Activated CD4-positive, alpha-beta T cell treated with anti-CD3 and anti-CD28 coated beads for 48 hours (primary cell): ENCODE measurements around the gene PLPP3.
A peak's percentile ranks its signal among the peaks of the same experiment; 100 is the strongest.
"Not testable (repeated sequence)": the region's sequence is repeated elsewhere in the genome, so short reads cannot be mapped to it uniquely, and the experiment has no call there.

Source experiments
- DNase-seq: peaks from one replicate; pipeline ENCODE4 v3.0.0-alpha.2; 2020

Gene PLPP3

DNA sequence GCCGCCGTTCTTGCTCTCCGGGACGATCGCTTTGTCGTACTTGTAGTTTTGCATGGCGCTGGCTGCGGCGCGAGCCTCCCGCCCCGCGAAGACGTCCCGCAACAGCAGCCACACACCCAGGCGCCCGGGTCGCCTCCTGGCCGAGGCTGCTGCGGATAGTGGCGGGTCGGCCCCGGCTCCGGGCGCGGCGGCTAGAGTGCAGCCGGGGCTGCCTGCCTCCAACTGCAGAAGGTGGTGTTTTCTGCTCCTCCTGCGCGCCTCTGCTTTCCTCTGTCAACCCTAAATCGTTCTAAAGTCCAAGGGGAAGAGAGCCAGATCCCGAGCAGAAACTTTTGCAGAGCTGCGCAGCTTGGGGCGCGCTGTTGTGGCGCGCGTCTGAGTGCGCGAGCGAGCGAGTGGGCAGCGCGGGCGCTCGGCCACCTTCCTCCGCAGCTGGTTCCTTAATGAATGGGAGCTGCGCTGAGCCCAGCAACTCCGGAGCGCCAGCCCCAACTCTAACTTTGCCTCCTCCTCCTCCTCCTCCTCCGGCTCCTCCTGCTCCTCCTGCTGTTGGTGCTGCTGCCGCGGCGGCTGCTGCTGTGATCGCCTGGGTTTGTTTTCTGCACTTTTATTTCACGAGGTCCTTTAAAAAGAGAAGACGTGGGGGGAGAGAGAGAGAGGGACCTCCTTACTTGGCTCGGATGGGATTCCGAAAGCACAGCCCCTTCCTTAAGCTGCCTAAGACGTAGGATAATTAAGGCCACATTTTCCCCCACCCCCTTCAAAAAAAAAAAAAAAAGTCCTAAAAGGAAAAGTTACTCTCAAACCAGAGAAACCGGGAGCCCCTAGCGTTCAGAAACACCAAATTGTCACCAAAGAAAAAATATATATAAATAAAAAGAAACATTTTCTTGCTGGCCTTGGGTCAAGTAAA is at the start of gene PLPP3:
Gene PLPP3, minus strand, starts transcription at position 601 of the 913 bp plus-strand sequence. Its CDS starts 547 bp downstream, at position 54.
- DNase-seq = peak; percentile 18

DNA sequence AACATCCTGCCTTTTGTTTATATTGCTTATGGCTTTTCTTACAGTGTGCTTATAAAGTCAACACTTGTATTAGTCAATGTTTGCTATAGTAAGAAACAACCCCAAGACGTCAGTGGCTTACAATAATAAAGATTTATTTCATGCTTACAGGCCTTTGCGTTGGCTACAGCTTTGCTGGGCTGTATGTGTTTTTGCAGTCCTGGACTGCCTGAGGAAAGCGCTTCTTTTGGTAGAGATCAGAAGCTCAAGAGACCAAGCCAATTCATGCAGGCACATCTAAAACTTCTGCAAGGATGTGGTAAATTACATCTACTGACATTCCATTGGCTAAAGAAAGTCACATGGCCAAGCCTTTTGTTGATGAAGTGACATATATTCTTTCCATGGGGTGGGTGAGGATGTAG is 48.3 kb upstream of the PLPP3 start:
- DNase-seq = no peak

DNA sequence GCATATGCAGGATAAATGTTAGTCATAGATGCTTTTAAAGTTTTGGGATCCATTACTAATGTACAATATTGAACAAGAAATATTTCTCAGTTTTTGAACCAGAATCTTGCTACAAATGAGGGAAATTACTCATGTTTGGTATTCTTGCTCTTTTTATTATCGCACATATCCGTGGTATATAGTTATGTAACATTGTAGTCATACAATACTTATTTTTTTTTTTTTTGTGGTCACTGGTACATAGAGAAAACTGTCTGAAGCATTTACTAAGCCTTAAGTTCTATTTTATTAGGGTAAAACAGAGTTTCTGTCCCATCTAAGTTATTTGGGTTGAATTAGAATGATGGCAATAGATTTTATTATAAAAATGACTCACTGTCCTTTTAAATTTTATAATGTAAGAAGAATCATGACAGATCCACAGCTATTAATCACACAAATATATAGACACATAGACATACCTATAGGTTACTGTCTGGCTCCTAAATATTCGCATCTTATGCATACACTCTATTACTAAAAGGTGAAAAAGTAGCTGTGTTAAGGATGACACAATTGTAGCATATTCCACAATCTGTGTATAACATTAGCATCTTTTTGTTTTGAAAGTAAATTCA is 47.8 kb upstream of the PLPP3 start:
- no peak for DNase-seq

DNA sequence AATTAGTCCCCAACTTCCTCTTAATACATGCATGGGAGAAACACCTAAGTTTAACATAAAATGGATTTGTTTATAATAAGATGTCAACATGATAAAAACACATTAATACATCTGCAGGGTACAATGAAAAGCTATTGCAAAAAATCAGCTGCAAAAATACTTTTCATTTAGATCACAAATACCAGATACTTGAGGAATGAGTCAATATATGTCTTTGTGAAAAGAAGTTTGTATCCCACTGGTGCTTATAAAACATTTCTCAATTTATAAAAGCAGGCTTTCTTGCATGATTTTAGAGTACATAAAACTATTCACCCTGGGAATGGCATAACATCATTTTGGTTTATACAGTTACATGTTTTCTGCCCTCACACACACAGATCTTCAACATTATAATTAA is 47.2 kb upstream of the PLPP3 start:
- DNase-seq = no peak

GRCh38 chr1:56625819-56626440 is 46.6 kb upstream of the PLPP3 start:
- DNase-seq = no peak

DNA sequence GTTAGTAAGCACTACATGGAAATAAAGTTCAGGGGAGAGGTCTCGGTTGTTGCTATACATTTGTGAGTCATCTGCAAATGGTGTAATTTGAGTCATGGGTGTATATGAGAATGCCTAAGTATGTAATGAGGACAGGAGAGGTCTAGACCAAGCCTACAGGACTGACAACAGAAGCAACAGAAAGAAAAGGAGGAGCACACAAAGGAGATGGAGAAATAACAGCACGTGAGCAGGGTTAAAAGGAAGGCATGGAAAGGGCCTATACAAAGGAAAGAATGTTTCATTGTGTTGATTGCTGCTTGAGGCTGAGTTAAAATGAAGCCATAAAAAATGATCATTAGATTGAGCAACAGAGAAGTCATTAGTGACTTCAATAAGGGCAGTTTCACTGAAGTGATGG is 37.8 kb upstream of the PLPP3 start:
- no peak for DNase-seq

DNA sequence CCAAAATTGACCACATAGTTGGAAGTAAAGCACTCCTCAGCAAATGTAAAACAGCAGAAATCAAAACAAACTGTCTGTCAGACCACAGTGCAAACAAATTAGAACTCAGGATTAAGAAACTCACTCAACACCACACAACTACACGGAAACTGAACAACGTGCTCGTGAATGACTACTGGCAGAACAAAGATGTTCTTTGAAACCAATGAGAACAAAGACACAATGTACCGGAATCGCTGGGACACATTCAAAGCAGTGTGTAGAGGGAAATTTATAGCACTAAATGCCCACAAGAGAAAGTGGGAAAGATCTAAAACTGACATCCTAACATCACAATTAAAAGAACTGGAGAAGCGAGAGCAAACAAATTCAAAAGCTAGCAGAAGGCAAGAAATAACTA is 31.4 kb upstream of the PLPP3 start:
- not testable (repeated sequence) for DNase-seq

DNA sequence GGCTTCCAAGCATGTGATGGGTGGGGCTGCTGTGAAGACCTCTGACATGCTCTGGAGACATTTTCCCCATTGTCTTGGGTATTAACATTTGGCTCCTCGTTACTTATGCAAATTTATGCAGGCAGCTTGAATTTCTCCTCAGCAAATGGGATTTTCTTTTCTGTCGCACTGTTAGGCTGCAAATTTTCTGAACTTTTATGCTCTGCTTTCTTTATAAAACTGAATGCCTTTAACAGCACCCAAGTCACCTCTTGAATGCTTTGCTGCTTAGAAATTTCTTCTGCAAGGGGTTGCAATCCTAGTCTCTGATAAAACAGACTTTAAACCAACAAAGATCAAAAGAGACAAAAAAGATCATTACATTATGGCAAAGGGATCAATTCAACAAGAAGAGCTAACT is 30.7 kb upstream of the PLPP3 start:
- DNase-seq = not testable (repeated sequence)

- DNase-seq = not testable (repeated sequence)
These were observed 16.2 kb upstream of the PLPP3 start for GRCh38 chr1:56595397-56596191.

GRCh38 chr1:56591909-56592308 is 12.5 kb upstream of the PLPP3 start:
- no peak for DNase-seq

DNA sequence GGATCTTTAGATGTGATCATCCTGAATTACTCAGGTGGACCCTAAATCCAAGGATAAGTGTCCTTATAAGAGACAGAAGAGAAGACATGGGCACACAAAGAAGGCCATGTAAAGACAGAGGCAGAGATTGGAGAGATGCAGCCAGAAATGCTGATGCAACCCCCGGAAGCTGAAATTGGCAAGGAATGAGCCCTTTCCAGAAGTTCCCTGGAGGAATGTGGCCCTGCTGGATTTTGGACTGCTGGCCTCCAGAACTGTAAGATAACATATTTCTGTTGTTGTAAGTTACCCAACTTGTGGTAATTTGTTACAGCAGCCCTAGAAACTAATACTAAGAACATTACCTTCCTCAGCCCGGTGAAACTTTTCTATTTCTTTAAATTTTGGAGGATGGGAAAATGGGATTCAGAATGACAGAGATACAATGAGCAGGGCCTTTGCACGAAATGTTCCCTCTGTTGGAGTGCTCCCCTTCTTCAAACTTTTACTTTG is 11.2 kb upstream of the PLPP3 start:
- DNase-seq = no peak

DNA sequence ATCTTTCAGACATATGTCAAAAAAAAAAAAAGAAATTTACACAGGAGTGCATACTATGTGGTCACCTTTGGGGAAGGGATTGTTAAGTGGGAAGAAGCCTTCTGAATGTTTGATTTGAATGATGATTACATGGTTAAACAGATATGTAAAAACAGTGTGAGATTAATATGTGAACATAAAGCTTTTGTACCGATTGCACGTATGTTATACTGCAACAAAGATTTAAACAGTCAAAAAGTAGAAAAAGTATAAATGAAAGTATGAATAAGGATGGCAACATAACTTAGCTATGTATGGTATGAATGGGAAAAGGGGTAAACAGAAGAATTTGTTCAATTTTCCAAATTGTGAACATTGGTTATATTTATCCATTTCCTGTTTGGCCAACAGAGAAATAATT is 10.0 kb upstream of the PLPP3 start:
- no peak for DNase-seq

DNA sequence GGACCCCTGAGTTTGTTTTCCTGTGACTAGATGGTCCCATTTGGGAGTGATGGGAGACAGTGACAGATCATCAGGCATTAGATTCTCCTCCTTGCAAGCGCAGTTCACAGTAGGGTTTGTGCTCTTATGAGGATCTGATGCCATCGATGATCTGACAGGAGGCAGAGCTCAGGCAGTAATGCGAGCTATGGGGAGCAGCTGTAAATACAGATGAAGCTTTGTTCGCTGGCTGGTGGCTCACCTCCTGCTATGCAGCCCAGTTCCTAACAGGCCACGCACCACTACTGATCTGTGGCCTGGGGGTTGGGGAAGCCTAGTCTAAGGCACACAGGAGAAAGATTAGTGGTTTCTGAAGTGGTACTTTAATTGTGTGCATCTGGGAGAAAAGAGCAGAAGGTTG is 7.1 kb upstream of the PLPP3 start:
- no peak for DNase-seq

DNA sequence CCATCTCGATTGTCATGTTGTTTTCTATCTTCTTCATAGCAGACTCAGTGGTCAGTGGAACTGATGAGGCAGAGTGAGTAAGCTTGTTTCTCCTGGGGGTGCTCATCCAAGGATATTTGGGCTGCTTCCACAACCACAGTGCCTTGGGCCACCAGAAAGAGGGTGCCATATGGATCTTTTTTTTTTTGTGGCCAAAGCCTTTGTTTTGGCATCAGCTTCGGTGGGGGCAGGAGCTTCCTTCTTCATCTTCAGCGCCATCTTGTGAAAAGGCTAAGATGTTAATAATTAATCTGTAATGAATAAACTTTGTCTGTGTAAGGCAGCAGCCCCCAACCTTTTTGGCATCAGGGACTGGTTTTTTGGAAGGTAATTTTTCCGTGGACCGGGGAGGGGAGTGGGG is 6.6 kb upstream of the PLPP3 start:
- no peak for DNase-seq

GRCh38 chr1:56584910-56585528 is 5.7 kb upstream of the PLPP3 start:
- no peak for DNase-seq

- no peak for DNase-seq
These were observed 4.7 kb upstream of the PLPP3 start for GRCh38 chr1:56583957-56584468.

DNA sequence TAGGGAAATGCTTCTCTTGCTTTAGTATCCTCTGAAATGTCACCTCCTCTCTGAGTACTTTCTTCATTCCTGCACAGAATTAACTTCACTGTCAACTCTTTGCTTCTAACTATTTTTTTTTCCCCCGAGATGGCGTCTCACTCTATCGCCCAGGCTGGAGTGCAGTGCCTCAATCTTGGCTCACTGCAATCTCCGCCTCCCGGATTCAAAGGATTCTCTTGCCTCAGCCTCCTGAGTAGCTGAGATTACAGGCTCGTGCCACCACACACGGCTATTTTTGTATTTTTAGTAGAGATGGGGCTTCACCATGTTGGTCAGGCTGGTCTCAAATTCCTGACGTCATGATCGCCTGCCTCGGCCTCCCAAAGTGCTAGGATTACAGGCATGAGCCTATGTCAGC is 1.4 kb upstream of the PLPP3 start:
- DNase-seq = no peak

- DNase-seq = peak; percentile 8
These were observed 1.0 kb downstream of the PLPP3 start for GRCh38 chr1:56578138-56578962.

DNA sequence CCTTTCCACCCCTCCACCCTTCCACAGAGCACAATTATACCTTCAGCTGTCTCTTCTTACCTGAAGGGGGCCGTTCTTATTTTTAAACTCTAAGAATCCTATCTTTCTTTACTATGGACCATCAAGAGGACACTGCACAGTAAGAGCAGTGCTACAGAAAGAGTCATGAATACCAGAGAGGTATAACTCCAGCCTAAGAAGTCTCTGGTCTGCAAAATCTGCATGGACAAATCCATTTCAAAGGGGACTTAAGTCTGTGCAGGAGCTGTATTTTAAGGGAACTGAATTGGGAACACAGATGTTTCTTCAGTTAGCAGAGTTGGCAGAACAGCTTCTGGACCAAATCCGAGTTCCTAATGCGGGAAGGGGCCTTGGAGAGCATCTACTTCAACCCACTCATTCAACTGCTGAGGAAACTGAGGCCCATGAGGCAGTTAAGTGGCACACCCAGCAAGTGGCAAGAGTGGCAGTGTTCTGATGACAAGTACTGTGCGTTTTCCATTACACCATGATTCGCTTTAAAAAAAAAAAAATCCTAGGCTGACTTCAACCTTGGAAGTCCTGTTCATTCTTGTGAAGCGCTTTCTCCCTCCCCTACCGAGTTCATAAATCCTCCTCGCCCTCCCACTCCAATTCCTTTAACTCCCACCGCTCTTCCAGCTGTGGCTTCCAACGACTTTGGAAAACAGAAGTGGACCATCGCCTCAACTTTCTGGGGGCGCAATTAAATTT is 1.8 kb downstream of the PLPP3 start:
- DNase-seq = no peak

DNA sequence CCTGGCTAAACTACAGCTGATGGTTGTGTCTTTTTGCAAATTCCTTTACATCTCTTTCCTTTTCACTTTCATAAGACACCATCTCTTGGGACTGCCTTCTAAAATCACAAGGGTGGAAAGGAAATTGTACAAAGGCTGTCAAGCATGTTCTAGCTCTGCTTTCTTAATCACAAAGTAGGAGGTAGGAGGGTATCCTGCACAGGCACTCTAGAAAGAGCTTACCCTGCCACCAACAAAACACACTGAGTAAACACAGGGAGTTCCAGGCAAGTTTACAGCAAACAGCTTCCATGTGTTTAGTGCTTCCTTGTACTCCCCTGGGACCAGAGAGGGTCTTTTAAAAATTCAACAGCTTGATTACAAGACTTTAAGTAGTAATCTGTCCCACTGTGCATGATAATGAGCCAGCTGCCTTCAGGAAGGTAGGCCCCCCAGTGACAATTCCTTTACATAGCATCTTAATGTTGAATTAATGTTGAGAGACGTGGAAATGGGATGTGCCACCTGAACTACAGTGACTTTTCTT is 2.4 kb downstream of the PLPP3 start:
- DNase-seq = no peak
